ENCODE measurements around the gene MOGAT3. TPM values are rescaled to one million over a fixed set of nuclear protein-coding genes. Genes with fewer than 3 reads are reported as not detected.

Gene MOGAT3
- total RNA-seq, 2 donors from 2014 or later = not detected

- Histone ChIP-seq H3K27ac (no peak overlapping the region), H3K4me3 (no peak overlapping the region), H3K4me1 (ENCODE audit: control insufficient read depth in 1 of 2, low read depth in 2 of 2) (peaks cover 6 to 12% of the 10 kb centered on the region in 2 donors), H3K36me3 (peaks cover 27% of the 10 kb centered on the region), H3K9me3 (no peaks in the 10 kb centered on the region), H3K27me3 (replicated peaks; ENCODE audit: insufficient read depth) (no peaks in the 10 kb centered on the region)
- ATAC-seq (ENCODE audit: insufficient number of reproducible peaks, low FRiP score, low read depth) = no peak
- TF ChIP-seq, protein P1, sequence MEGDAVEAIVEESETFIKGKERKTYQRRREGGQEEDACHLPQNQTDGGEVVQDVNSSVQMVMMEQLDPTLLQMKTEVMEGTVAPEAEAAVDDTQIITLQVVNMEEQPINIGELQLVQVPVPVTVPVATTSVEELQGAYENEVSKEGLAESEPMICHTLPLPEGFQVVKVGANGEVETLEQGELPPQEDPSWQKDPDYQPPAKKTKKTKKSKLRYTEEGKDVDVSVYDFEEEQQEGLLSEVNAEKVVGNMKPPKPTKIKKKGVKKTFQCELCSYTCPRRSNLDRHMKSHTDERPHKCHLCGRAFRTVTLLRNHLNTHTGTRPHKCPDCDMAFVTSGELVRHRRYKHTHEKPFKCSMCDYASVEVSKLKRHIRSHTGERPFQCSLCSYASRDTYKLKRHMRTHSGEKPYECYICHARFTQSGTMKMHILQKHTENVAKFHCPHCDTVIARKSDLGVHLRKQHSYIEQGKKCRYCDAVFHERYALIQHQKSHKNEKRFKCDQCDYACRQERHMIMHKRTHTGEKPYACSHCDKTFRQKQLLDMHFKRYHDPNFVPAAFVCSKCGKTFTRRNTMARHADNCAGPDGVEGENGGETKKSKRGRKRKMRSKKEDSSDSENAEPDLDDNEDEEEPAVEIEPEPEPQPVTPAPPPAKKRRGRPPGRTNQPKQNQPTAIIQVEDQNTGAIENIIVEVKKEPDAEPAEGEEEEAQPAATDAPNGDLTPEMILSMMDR (IDR thresholded peaks at IDR 0.05) = no peak
- DNase-seq (ENCODE audit: low spot score) = no peak
Measured at GRCh38 chr7:101211501-101211900, 10.7 kb upstream of the MOGAT3 start.

DNA sequence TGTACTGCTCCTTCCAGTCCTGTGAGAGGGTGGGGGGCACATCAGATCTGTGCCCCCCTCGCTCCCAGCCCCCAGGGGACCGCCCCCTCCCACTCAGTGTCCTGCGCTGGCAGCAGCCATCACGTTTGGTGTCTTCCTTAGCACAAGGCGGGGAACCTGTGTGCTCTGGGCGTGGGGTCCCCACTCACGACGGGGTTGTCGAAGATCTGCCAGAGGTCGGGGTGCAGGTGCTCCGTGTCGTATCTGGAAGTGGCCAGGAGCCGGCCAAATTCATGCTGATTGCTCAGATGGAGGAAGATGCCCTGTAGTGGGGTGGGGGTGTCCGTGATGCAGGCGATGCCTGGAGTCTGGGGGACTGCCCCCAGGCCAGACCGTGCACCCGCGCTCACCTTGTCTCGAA is 9.3 kb upstream of the MOGAT3 start:
- TF ChIP-seq, protein P1 (IDR thresholded peaks at IDR 0.05) = no peak
- Histone ChIP-seq H3K9me3 (no peaks in the 10 kb centered on the region), H3K27me3 (replicated peaks; ENCODE audit: insufficient read depth) (no peaks in the 10 kb centered on the region), H3K27ac (no peak overlapping the region), H3K36me3 (peaks cover 27% of the 10 kb centered on the region), H3K4me1 (ENCODE audit: control insufficient read depth in 1 of 2, low read depth in 2 of 2) (no peaks in the 10 kb centered on the region), H3K4me3 (no peak overlapping the region)
- ATAC-seq (ENCODE audit: insufficient number of reproducible peaks, low FRiP score, low read depth) (no peak), DNase-seq (ENCODE audit: low spot score) (no peak)

- Histone ChIP-seq H3K4me1 (ENCODE audit: control insufficient read depth in 1 of 2, low read depth in 2 of 2) (no peaks in the 10 kb centered on the region), H3K9me3 (no peaks in the 10 kb centered on the region), H3K27ac (no peak overlapping the region), H3K36me3 (peaks cover 24% of the 10 kb centered on the region), H3K27me3 (replicated peaks; ENCODE audit: insufficient read depth) (no peaks in the 10 kb centered on the region), H3K4me3 (no peak overlapping the region)
- ATAC-seq (ENCODE audit: insufficient number of reproducible peaks, low FRiP score, low read depth) (no peak), DNase-seq (ENCODE audit: low spot score) (no peak)
- TF ChIP-seq, protein P1 (IDR thresholded peaks at IDR 0.05) = no peak
Measured at GRCh38 chr7:101208794-101209193, 8.0 kb upstream of the MOGAT3 start.

GRCh38 chr7:101207459-101207858 is 6.6 kb upstream of the MOGAT3 start:
- Histone ChIP-seq H3K4me3 (no peak overlapping the region), H3K27me3 (replicated peaks; ENCODE audit: insufficient read depth) (peaks cover 3% of the 10 kb centered on the region), H3K27ac (no peak overlapping the region), H3K36me3 (peaks cover 24% of the 10 kb centered on the region), H3K4me1 (ENCODE audit: control insufficient read depth in 1 of 2, low read depth in 2 of 2) (no peaks in the 10 kb centered on the region), H3K9me3 (no peaks in the 10 kb centered on the region)
- TF ChIP-seq, protein P1 (IDR thresholded peaks at IDR 0.05) = no peak
- DNase-seq (ENCODE audit: low spot score) (no peak), ATAC-seq (ENCODE audit: insufficient number of reproducible peaks, low FRiP score, low read depth) (no peak)

- no peaks in the 10 kb centered on the region for H3K9me3 ChIP-seq
- H3K27me3 ChIP-seq (replicated peaks; ENCODE audit: insufficient read depth) = peaks cover 9% of the 10 kb centered on the region
- DNase-seq (ENCODE audit: low spot score) (no peak), ATAC-seq (ENCODE audit: insufficient number of reproducible peaks, low FRiP score, low read depth) (no peak)
- H3K27ac ChIP-seq = no peak overlapping the region
- H3K36me3 ChIP-seq = peaks cover 18% of the 10 kb centered on the region
- TF ChIP-seq, protein P1 (IDR thresholded peaks at IDR 0.05) = no peak
- peaks cover 4 to 7% of the 10 kb centered on the region in 2 donors for H3K4me1 ChIP-seq (ENCODE audit: control insufficient read depth in 1 of 2, low read depth in 2 of 2)
- no peak overlapping the region for H3K4me3 ChIP-seq
Measured at GRCh38 chr7:101206665-101207042, 5.8 kb upstream of the MOGAT3 start.
